AG09309 (cell line): ENCODE data around the gene EDEM3.

Source experiments
- DNase-seq: peaks from one replicate; pipeline ENCODE4 v3.0.0-alpha.2; 2010; ENCODE audit warnings: low read depth
- H3K4me3 ChIP-seq: 2 replicates; pipeline ENCODE4 v1.5.1; 2011; ENCODE audit warnings: mild to moderate bottlenecking, low read depth, low read length, moderate library complexity; ENCODE audit not compliant: control insufficient read depth
- TF ChIP-seq, protein P1 (sequence below): IDR thresholded peaks from 2 replicates; pipeline ENCODE4 v1.5.1; 2011; ENCODE audit warnings: mild to moderate bottlenecking, low read depth, low read length, inconsistent platforms; ENCODE audit not compliant: insufficient read depth, control insufficient read depth; ENCODE audit errors: missing control alignments

Gene EDEM3

GRCh38 chr1:184800876-184801275, 46.2 kb upstream of the EDEM3 start:
- no peak for DNase-seq
- TF ChIP-seq, protein P1, sequence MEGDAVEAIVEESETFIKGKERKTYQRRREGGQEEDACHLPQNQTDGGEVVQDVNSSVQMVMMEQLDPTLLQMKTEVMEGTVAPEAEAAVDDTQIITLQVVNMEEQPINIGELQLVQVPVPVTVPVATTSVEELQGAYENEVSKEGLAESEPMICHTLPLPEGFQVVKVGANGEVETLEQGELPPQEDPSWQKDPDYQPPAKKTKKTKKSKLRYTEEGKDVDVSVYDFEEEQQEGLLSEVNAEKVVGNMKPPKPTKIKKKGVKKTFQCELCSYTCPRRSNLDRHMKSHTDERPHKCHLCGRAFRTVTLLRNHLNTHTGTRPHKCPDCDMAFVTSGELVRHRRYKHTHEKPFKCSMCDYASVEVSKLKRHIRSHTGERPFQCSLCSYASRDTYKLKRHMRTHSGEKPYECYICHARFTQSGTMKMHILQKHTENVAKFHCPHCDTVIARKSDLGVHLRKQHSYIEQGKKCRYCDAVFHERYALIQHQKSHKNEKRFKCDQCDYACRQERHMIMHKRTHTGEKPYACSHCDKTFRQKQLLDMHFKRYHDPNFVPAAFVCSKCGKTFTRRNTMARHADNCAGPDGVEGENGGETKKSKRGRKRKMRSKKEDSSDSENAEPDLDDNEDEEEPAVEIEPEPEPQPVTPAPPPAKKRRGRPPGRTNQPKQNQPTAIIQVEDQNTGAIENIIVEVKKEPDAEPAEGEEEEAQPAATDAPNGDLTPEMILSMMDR, result no peak

GRCh38 chr1:184793967-184794366, 39.3 kb upstream of the EDEM3 start:
- no peak for DNase-seq
- no peak overlapping the region for H3K4me3 ChIP-seq
- TF ChIP-seq, protein P1, result no peak

More at GRCh38 chr1:184800876-184801275, 46.2 kb upstream of the EDEM3 start:
- no peak overlapping the region for H3K4me3 ChIP-seq

DNA sequence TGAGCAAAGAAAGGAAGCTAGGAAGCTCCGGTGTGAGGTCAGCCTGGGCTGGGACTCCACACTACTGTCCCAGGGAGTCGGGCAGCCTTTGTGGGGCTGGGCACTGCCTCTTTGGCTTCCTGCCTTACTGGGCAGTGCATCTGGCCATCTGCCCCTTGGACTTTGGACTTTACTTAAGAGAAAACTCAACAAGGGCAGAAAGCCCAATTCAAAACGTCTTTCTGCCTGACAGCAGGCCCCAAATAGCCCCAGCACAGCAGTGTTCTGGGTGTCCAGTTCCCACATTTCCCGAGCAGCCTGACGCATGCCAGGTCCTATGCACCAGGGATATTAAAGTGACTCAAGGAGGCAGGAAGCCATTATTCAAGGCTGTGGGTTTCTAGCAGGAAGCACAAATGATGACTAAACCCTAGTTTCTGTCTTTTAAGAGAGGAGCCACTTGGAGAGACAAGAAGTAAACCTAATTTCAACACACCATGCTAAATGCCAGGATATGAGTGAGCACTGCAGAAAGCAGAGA, 37.9 kb upstream of the EDEM3 start:
- DNase-seq, result peak; percentile 97
- TF ChIP-seq, protein P1, result no peak

DNA sequence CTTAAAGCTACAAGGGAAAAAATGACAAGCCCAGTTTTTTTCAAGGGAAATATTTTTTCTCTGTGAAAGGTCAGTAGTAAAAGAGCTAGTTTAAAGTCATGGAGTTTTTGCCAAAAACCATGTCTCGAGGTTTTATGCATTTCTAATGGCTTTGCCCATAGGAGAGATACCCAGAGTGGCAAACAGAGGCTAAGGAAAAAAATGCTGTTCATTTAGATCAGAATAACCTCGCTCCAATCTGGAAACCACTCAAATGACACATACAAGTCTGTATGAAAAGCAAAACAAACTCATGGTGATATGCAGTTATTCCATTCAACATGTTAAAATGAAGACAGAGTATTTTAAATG, 36.9 kb upstream of the EDEM3 start:
- H3K4me3 ChIP-seq, result no peak overlapping the region
- TF ChIP-seq, protein P1, result no peak
- peak; percentile 25 for DNase-seq

More for the DNA sequence above, 37.9 kb upstream of the EDEM3 start:
- no peak overlapping the region for H3K4me3 ChIP-seq

DNA sequence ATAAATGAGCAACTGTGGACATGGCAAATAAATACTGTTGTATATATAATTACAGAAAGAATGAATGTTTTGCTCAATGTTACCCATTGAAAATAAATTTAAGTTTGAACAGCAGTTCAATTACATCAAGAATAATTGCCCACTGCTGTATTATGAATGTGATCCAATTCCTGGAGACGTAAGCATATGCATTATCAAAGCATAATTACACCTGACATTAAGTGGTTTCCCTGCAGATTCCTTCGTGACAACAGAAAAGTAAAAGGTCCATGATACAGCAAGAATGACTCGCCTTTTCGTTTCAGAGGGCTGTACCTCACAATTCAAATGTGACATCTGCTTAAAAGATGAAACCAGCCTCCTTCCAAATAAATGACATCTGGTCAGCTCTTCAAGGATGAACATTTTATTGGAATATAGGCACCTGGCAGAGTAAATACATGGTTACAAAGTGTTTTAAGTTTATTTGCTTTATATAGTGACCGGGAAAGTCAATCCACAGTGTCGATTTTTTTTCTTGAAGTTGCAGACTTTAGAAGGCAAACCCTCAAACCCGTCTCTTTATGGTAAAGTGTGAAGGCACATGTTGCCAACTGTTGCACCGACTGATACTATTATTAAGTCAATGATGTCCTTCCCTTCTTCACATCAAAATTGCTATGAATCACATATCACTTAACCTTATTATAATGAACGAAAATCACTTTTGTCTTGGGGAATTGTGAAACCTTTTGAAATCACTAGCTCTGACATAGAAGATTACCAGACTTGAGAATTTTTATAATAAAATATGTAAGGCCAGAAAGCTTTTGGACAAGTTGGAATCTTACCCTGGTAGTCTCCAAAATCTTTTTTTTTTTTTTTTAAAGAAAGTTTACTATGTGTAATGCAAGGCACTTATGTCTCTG, 36.2 kb upstream of the EDEM3 start:
- H3K4me3 ChIP-seq, result no peak overlapping the region
- no peak for DNase-seq
- TF ChIP-seq, protein P1, result no peak

- no peak for DNase-seq
- TF ChIP-seq, protein P1, result no peak
- no peak overlapping the region for H3K4me3 ChIP-seq
Observed at GRCh38 chr1:184789884-184790283, 35.2 kb upstream of the EDEM3 start.

GRCh38 chr1:184788970-184789369, 34.3 kb upstream of the EDEM3 start:
- TF ChIP-seq, protein P1, result no peak
- H3K4me3 ChIP-seq, result no peak overlapping the region
- no peak for DNase-seq
